ENCODE data around the gene TMEM95. TPM values are rescaled to one million over a fixed set of nuclear protein-coding genes. Genes with fewer than 3 reads are reported as not detected.

TMEM95 gene
- not detected in 2 replicates for total RNA-seq (2014; rRNA removed; shearing (Covaris generic))

- peak; percentile 39 for DNase-seq (ENCODE audit: low spot score)
Measured at GRCh38 chr17:7355053-7355452, at the start of gene TMEM95. Gene TMEM95 (plus strand): TSS chr17:7355156. CDS start chr17:7355205, 49 bp downstream.

GRCh38 chr17:7306911-7307685 is 47.9 kb upstream of the TMEM95 start, which contains the start of gene EIF5A:
Gene EIF5A (plus strand): TSS chr17:7307628. CDS start chr17:7309636, 2,008 bp downstream.
- DNase-seq (ENCODE audit: low spot score) = peak; percentile 100

GRCh38 chr17:7307686-7308624 is 47.0 kb upstream of the TMEM95 start:
- no peak for DNase-seq (ENCODE audit: low spot score)

GRCh38 chr17:7308625-7309433 is 46.1 kb upstream of the TMEM95 start:
- DNase-seq (ENCODE audit: low spot score) = peak; percentile 82

GRCh38 chr17:7309628-7310027 is 45.3 kb upstream of the TMEM95 start:
- no peak for DNase-seq (ENCODE audit: low spot score)

DNA sequence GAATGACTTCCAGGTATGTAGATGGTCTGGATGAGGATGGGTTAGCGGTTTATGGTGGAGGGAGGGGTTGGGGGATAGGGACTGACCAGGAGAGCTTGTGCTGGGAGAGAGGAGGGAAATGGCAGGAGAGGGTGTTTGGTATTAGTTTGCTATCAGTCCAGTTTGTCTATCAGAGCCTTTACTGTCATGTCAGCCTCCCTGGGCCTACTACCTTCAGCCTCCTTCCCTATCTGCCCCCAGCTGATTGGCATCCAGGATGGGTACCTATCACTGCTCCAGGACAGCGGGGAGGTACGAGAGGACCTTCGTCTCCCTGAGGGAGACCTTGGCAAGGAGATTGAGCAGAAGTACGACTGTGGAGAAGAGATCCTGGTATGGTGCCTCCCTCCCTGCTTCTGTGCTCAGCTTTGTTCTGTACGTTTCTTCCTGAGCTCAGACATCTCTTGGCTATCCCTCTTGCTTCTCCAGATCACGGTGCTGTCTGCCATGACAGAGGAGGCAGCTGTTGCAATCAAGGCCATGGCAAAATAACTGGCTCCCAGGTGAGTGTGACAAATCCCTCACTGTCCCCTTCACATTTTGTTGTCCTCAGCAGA is 43.7 kb upstream of the TMEM95 start:
- DNase-seq (ENCODE audit: low spot score) = no peak

- DNase-seq (ENCODE audit: low spot score) = no peak
Measured at GRCh38 chr17:7312432-7313087, 42.4 kb upstream of the TMEM95 start.

- DNase-seq (ENCODE audit: low spot score) = peak; percentile 14
Measured at GRCh38 chr17:7313088-7313889, 41.7 kb upstream of the TMEM95 start.

DNA sequence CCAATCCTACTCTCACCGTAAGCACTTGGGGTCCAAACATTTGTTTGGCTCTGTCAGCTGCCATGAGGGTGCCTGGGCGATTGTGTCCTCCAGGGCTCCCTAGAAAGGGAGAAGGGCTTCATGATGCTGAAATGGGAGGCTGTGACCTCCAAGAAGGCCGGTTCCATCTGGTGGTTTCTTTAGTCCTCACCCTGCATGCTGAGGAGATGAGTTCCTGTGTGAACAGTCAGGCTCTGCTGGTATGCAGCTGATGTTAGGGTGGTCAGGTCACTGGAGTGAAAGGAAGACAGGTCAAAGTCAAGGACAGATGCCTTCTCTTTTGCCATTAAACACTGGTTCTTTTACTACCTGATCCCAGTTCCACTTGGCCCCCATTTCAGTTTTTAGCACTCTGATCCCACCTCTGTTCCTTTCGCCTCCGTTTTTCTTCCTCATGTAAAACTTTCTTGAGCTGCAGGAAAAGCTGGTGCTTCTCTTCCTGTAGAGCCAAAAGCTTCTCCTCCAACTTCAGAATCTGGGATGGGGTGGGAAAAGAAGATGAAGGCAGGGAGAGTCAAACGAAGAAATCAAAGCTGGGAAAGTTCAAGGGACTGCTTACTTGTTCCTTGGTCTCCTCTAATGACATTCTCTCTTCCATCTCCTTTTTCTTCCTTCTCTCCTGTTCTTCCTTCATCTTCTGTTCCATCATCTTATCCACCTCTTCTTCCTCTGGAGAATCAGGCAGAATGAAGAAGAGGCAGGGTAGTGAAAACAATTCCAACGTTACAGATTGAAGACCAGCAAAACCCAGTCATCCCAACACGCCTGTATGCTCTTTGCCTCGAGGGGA is 40.9 kb upstream of the TMEM95 start:
- DNase-seq (ENCODE audit: low spot score) = peak; percentile 26

DNA sequence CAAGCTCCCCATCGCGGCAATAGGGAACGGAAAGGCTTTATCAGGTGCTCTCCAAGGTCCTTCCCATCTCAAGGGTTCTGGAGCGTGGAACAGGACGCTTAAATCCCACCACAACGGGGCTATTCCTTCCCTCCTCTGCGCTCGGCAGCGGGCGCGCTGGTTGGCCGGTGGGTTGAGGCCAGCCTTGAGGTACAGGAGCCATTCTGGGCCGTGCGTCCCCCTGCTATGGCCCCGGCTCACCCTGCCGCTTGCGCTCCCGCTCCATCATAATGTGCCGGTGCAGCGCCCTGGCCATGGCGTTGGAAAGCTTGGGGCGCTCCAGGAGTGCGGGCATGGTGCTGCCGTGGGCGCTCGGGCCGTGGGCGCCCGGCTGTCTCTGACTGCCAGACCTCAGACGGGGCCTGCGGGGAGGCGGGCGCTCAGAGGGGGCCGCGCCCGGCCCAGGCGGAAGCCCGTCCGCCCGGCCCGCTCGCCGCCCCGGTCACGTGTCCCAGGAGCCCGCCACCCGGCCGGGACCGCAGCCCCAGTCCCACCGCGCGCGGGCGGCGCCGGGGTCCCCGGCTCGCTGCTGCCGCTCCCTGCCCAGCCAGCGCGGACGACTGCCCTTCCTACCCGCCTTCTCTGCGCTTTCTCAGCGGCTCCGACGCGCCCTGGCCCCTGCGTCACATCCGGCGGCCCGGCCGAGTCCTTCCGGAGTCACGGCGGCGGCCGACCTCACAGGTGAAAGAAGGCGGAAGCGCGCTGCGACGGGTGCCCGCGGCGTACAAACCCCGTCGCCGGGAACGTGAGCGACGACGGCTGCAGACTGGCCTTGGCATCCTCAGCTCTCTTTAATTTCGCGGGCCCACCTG is 40.0 kb upstream of the TMEM95 start, which contains the start of gene GPS2:
GPS2 (minus strand) TSS at position 642 of the 851 bp plus-strand sequence; CDS start at position 334, 308 bp downstream.
- DNase-seq (ENCODE audit: low spot score) = peak; percentile 60

DNA sequence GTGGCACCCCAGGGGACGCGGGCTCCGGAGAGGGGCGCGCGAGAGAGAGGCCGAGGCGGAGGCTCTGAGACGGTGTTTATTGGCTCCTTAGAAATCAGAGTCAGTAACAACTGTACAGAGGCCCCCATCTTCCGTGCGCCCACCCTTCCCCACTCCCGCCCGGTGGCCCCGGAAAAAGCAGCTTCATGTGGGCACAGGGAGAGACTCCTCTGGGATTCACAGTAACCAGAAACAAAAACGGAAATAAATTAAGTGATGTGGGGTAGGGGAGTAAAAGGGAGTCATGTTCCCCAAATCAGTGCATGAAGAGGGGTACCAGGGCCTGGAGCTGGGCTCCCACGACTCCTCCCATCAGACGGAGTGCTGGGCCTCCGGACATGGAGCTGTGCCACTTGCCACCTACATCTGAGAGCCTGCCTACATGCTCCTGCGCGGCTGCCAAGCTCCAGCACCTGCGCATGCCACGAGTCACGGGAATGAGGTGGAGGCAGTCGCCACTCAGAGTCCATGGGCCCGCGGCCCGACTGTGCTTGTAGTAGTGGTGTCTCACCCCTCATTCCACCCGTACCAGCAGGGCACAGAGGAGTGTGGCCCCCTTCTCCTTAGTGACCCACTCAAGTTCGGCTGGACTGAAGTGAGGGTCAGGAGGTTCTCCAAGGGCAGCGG is 39.3 kb upstream of the TMEM95 start:
- DNase-seq (ENCODE audit: low spot score) = no peak

DNA sequence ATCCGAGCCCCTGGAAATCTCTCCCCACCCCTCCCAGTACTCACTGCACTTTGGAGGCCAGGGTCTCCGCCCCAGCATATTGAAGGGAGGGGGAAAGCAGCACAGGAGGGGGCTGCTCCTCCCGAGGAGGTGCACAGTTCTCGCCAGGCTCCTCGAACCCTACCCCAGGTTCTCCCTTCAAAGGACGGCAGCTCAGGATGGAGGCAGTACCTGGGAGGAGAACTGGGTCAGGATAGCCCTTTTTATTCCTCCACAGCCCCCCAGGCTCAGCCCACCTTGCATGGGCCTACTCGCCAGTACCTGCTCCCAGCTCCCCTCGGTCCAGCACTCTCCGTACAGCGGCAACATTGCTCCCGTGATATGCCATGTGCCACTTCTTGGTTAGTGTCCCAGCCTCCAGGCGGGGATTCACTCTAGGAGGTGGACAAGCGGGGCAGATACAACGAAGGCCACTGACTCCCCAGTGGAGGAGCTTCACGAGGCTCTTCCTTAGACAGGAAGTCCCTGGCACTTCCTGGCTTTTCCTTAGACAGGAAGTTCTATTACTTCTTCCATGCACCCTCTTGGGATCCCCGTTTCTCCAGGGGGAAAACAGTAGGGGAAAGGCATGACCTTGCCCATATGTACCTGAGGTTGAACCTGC is 37.7 kb upstream of the TMEM95 start:
- no peak for DNase-seq (ENCODE audit: low spot score)

GRCh38 chr17:7318121-7318860 is 36.7 kb upstream of the TMEM95 start:
- no peak for DNase-seq (ENCODE audit: low spot score)

DNA sequence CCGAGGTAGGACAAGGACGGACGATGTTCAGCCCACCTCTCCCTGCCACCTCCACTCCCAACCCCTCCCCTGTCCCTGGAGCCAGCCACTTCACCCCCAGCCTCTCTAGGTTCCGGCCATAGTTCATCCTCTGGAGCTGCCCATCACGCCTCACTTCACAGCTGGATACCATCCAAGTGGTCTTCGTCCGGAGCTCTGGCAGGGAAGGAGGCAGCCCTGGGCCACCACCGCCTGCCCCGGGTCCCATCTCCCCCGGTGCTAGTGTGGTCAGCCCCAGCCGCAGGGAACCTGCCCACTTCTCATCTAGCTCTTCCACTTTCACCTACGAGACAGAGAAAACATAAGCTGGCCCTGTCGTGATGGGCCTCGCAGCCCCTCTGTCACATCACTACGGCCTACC is 33.5 kb upstream of the TMEM95 start:
- no peak for DNase-seq (ENCODE audit: low spot score)

DNA sequence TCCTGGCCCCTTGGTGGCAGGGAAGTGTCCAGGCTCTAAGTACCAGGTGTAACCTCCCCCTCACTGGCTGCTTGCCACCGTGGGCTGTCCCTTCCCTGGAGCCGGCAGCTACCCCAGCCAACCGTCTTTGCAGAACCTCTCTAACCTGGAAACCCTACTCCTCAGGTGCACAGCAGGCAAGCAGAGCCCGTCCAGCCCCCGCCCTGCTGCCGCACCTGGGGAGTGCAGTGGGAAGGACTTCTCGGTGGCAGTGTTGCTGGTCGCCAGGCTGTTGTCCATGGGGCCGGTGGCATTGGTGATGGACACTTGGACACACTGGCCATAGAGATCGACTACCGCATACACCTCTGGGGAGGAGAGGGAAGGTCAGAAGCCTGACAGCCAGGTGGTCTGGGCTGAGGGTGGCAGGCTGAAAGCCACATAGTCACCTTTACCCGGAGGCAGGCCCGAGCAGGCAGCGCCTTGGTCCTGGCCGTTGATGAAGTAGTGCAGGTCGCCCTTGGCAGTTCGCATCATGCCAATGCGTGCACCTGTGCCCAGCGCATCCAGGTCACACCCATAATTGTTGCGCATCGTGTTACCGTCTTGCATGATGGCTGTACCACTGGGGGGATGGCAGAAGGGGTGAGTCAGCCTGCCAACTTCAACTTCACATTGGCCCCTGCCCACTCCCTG is 32.3 kb upstream of the TMEM95 start:
- no peak for DNase-seq (ENCODE audit: low spot score)
